IMR-90 (cell line): ENCODE results near the gene BAMBI.

Experiments
- CEBPB ChIP-seq: IDR thresholded peaks from 2 replicates; pipeline ENCODE4 v1.6.1; 2012; ENCODE audit warnings: low read depth, low read length, improper control_type of control experiment
- CHD1 ChIP-seq: IDR thresholded peaks from 2 replicates; pipeline ENCODE4 v1.6.1; 2012; ENCODE audit warnings: low read depth, low read length, improper control_type of control experiment
- CTCF ChIP-seq: conservative IDR thresholded peaks from 2 replicates; pipeline ENCODE4 v1.5.1; 2012; ENCODE audit warnings: mild to moderate bottlenecking, low read depth, low read length, improper control_type of control experiment
- MAZ ChIP-seq: IDR thresholded peaks from 2 replicates; pipeline ENCODE4 v1.6.1; 2012; ENCODE audit warnings: low read depth, mild to moderate bottlenecking, low read length, improper control_type of control experiment, moderate library complexity, borderline replicate concordance
- NFE2L2 ChIP-seq: fragments of 150-350 bp; IDR thresholded peaks from 2 replicates; pipeline ENCODE4 v1.6.1; 2016; ENCODE audit warnings: low read depth, mild to moderate bottlenecking, low read length
- POLR2A ChIP-seq: IDR thresholded peaks from 2 replicates; pipeline ENCODE4 v1.6.1; 2012; ENCODE audit warnings: mild to moderate bottlenecking, low read depth, low read length
- RFX5 ChIP-seq: IDR thresholded peaks from 2 replicates; pipeline ENCODE4 v1.8.0; 2012; ENCODE audit warnings: low read depth, mild to moderate bottlenecking, low read length, moderate library complexity

DNA sequence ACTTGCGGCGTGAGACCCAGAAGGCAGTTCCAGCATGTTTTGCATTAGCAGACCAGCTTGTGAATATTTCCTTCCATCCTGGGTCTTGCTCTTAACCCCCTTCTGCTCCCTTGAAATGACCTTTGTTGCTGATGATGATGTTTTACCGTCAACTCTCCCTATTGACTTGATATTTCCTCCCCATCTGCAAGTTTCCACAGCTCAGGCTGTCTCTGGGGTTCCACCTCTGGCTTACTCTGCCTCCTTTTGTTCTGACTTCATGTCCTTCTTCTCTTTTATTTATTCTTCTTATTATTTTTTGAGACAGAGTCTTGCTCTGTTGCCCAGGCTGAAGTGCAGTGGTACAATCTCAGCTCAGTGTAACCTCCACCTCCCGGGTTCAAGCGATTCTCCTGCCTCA, 17.2 kb downstream of the BAMBI start:
- no peak for TF ChIP-seq CTCF
- no peak for TF ChIP-seq CHD1
- TF ChIP-seq POLR2A = no peak
- TF ChIP-seq MAZ = no peak
- TF ChIP-seq RFX5 = no peak
- no peak for TF ChIP-seq NFE2L2
- TF ChIP-seq CEBPB = no peak
